Right lobe of liver (tissue), 4 donors: Measurements from ENCODE around the gene LYST.

Source experiments
- CTCF ChIP-seq, 4 donors: fragments of 200-600 bp in 3 of 4; fragments of 450-650 bp in 1 of 4; IDR thresholded peaks; one replicate each; pipeline versions ENCODE4 v1.5.1 to v1.8.0; 2016 to 2022; ENCODE audit warnings: antibody characterized with exemption in 4 of 4, mild to moderate bottlenecking in 2 of 4
- POLR2A ChIP-seq: fragments of 450-650 bp; IDR thresholded peaks from one replicate; pipeline ENCODE4 v1.6.1; 2017; ENCODE audit warnings: antibody characterized with exemption, mild to moderate bottlenecking
- donor health status: DM: no; HTN: no; CAD: no.
- donor health status: DM: no; HTN: no; CAD: no.
- donor health status: DM: no; HTN: yes; CAD: no.

- TF ChIP-seq CTCF (IDR thresholded peaks at IDR 0.05) (no peak), POLR2A (no peak)
Observed at GRCh38 chr1:235857756-235858155, 8.9 kb downstream of the LYST start.
